ENCODE results near the gene FTL.

DNA sequence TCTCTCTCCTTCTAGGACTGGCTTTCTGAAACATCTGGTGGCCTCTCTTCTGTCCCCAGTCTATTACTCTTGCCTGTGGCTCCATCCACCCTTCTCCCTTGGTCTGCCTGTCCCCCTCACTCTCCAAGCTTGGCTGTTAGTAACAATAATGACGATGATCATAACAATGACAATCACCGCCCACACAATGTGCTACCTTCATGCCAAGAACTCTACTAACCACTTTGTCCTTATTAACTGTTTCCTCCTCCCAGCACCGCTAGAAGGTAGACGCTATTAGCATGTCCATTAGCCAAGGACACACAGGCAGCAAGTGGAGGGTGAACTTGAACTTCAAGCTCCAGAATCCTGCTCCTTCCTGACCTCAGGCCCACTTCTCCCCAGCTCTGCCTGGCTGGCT, 25.3 kb downstream of the FTL start:
- TF ChIP-seq, protein P1, sequence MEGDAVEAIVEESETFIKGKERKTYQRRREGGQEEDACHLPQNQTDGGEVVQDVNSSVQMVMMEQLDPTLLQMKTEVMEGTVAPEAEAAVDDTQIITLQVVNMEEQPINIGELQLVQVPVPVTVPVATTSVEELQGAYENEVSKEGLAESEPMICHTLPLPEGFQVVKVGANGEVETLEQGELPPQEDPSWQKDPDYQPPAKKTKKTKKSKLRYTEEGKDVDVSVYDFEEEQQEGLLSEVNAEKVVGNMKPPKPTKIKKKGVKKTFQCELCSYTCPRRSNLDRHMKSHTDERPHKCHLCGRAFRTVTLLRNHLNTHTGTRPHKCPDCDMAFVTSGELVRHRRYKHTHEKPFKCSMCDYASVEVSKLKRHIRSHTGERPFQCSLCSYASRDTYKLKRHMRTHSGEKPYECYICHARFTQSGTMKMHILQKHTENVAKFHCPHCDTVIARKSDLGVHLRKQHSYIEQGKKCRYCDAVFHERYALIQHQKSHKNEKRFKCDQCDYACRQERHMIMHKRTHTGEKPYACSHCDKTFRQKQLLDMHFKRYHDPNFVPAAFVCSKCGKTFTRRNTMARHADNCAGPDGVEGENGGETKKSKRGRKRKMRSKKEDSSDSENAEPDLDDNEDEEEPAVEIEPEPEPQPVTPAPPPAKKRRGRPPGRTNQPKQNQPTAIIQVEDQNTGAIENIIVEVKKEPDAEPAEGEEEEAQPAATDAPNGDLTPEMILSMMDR (IDR thresholded peaks at IDR 0.05; ENCODE audit: poor library complexity), result no peak
- no peak for TF ChIP-seq EZH2phosphoT487 (IDR thresholded peaks at IDR 0.05; ENCODE audit: low read depth, severe bottlenecking, unreplicated experiment)
- TF ChIP-seq EZH2 (IDR thresholded peaks at IDR 0.05; ENCODE audit: borderline replicate concordance), result no peak
